A172 (cell line): ENCODE results near the gene C1orf174. TPM values are rescaled to one million over a fixed set of nuclear protein-coding genes. Genes with fewer than 3 reads are reported as not detected.
"Not testable (repeated sequence)": the region's sequence is repeated elsewhere in the genome, so short reads cannot be mapped to it uniquely, and the experiment has no call there.

Experiments used
- DNase-seq: peaks from one replicate; pipeline ENCODE4 v3.0.0-alpha.2; 2015; ENCODE audit warnings: low spot score
- total RNA-seq: library from RNA; depleted of rRNA; stranded (reverse); fragments of >200 nt; shearing (Covaris generic); gene quantifications from 2 replicates; pipeline ENCODE4 v1.2.3, GENCODE V29; 2014

C1orf174 gene
- total RNA-seq, 1 experiment from 2014 or later = 28.6 TPM

- DNase-seq = no peak
Observed at GRCh38 chr1:3925762-3926161, 25.7 kb upstream of the C1orf174 start.

- DNase-seq = no peak
Observed at GRCh38 chr1:3925256-3925655, 25.2 kb upstream of the C1orf174 start.

- peak; percentile 60 for DNase-seq
Observed at GRCh38 chr1:3924825-3925220, 24.8 kb upstream of the C1orf174 start.

GRCh38 chr1:3924186-3924824, 24.2 kb upstream of the C1orf174 start:
- no peak for DNase-seq

- no peak for DNase-seq
Observed at GRCh38 chr1:3923378-3924185, 23.5 kb upstream of the C1orf174 start.

GRCh38 chr1:3922851-3923250, 22.8 kb upstream of the C1orf174 start:
- no peak for DNase-seq

GRCh38 chr1:3922201-3922725, 22.2 kb upstream of the C1orf174 start:
- no peak for DNase-seq

- no peak for DNase-seq
Observed at GRCh38 chr1:3921765-3922164, 21.7 kb upstream of the C1orf174 start.

GRCh38 chr1:3919706-3920105, 19.6 kb upstream of the C1orf174 start:
- no peak for DNase-seq

GRCh38 chr1:3918966-3919611, 19.0 kb upstream of the C1orf174 start:
- no peak for DNase-seq

GRCh38 chr1:3918359-3918758, 18.3 kb upstream of the C1orf174 start:
- DNase-seq = not testable (repeated sequence)

GRCh38 chr1:3917761-3918160, 17.7 kb upstream of the C1orf174 start:
- no peak for DNase-seq

GRCh38 chr1:3915551-3916121, 15.6 kb upstream of the C1orf174 start:
- DNase-seq = no peak

- DNase-seq = no peak
Observed at GRCh38 chr1:3914911-3915310, 14.8 kb upstream of the C1orf174 start.

- DNase-seq = no peak
Observed at GRCh38 chr1:3914331-3914851, 14.3 kb upstream of the C1orf174 start.

- no peak for DNase-seq
Observed at GRCh38 chr1:3912809-3913685, 13.0 kb upstream of the C1orf174 start.

GRCh38 chr1:3911981-3912808, 12.1 kb upstream of the C1orf174 start:
- no peak for DNase-seq

GRCh38 chr1:3910857-3911845, 11.1 kb upstream of the C1orf174 start:
- DNase-seq = no peak
